Mesendoderm (in vitro differentiated cells): ENCODE results near the gene ART1.
A peak's percentile ranks its signal among the peaks of the same experiment; 100 is the strongest.

Experiments
- DNase-seq: peaks from one replicate; pipeline ENCODE4 v3.0.0; 2013
- H2AK5ac ChIP-seq: 2 replicates; pipeline ENCODE4 v1.6.1; 2013; ENCODE audit warnings: low read length, inconsistent platforms
- H2BK120ac ChIP-seq: 2 replicates; pipeline ENCODE4 v1.6.1; 2013; ENCODE audit warnings: low read depth, mild to moderate bottlenecking, low read length, moderate library complexity, mixed read lengths
- H2BK15ac ChIP-seq: replicated peaks from 2 replicates; pipeline ENCODE4 v1.6.1; 2013; ENCODE audit warnings: low read depth, mild to moderate bottlenecking, moderate library complexity
- H2BK5ac ChIP-seq: 2 replicates; pipeline ENCODE4 v1.6.1; 2013; ENCODE audit warnings: low read length, inconsistent platforms
- H3K18ac ChIP-seq: 2 replicates; pipeline ENCODE4 v1.6.1; 2013; ENCODE audit warnings: mild to moderate bottlenecking, low read length, mixed read lengths
- H3K23ac ChIP-seq: one replicate; pipeline ENCODE4 v1.6.1; 2013; ENCODE audit warnings: low read length
- H3K27ac ChIP-seq: 2 replicates; pipeline ENCODE4 v1.5.1; 2013; ENCODE audit warnings: low read depth, mild to moderate bottlenecking, inconsistent platforms, low read length, moderate library complexity
- H3K27me3 ChIP-seq: 2 replicates; pipeline ENCODE4 v1.6.1; 2013; ENCODE audit warnings: low read length, control low read depth, mild to moderate bottlenecking, inconsistent platforms; ENCODE audit not compliant: insufficient read depth, poor library complexity
- H3K36me3 ChIP-seq: 2 replicates; pipeline ENCODE4 v1.6.1; 2013; ENCODE audit warnings: low read length, inconsistent platforms; ENCODE audit not compliant: control insufficient read depth, insufficient read depth
- H3K4ac ChIP-seq: one replicate; pipeline ENCODE4 v1.6.1; 2013; ENCODE audit warnings: low read depth, mild to moderate bottlenecking, low read length, moderate library complexity
- H3K4me1 ChIP-seq: 2 replicates; pipeline ENCODE4 v1.6.1; 2013; ENCODE audit warnings: low read depth, low read length, inconsistent platforms; ENCODE audit not compliant: control insufficient read depth
- H3K4me2 ChIP-seq: 2 replicates; pipeline ENCODE4 v1.6.1; 2013; ENCODE audit warnings: low read length
- H3K4me3 ChIP-seq: 2 replicates; pipeline ENCODE4 v1.5.1; 2013; ENCODE audit warnings: mild to moderate bottlenecking, low read length
- H3K56ac ChIP-seq: one replicate; pipeline ENCODE4 v1.6.1; 2013; ENCODE audit warnings: low read length
- H3K79me1 ChIP-seq: 2 replicates; pipeline ENCODE4 v1.6.1; 2013; ENCODE audit warnings: low read length, inconsistent platforms
- H3K79me2 ChIP-seq: 2 replicates; pipeline ENCODE4 v1.6.1; 2013; ENCODE audit warnings: mild to moderate bottlenecking, low read length; ENCODE audit not compliant: control insufficient read depth, insufficient read depth
- H3K9ac ChIP-seq: 2 replicates; pipeline ENCODE4 v1.6.1; 2013; ENCODE audit warnings: low read length, inconsistent platforms
- H4K5ac ChIP-seq: one replicate; pipeline ENCODE4 v1.6.1; 2013; ENCODE audit warnings: low read length
- H4K8ac ChIP-seq: one replicate; pipeline ENCODE4 v1.6.1; 2013; ENCODE audit warnings: low read depth, mild to moderate bottlenecking, control low read depth, low read length, moderate library complexity
- WGBS: extraction: QIAGEN DNeasy Blood & Tissue Kit; methylation state at CpG from one replicate; pipeline ENCODE4 v1.1.7; 2013; ENCODE audit warnings: low lambda C conversion rate, missing lambda C conversion rate; ENCODE audit not compliant: insufficient coverage; ENCODE audit errors: extremely low coverage; 5-methylcytosine and 5-hydroxymethylcytosine counted together

ART1 gene

GRCh38 chr11:3609416-3610265 is 35.3 kb upstream of the ART1 start:
- Histone ChIP-seq H3K18ac (peak overlapping the region; percentile 43), H3K27ac (no peak overlapping the region), H3K23ac (no peak overlapping the region), H3K4me2 (no peak overlapping the region), H3K9ac (no peak overlapping the region), H2BK120ac (peak overlapping the region; percentile 13), H3K4me3 (no peak overlapping the region), H3K79me1 (no peaks in the 10 kb centered on the region), H4K5ac (no peak overlapping the region), H2BK5ac (no peak overlapping the region), H3K4me1 (peaks cover 6% of the 10 kb centered on the region), H3K56ac (peak overlapping the region; percentile 18), H4K8ac (no peak overlapping the region), H2AK5ac (peak overlapping the region; percentile 94), H3K79me2 (no peaks in the 10 kb centered on the region), H3K27me3 (no peaks in the 10 kb centered on the region), H2BK15ac (no peak overlapping the region), H3K36me3 (no peaks in the 10 kb centered on the region), H3K4ac (no peak overlapping the region)
- DNase-seq, result peak; percentile 68
- WGBS, result no CpG with 5 or more reads among the region's 7 CpGs

GRCh38 chr11:3610846-3611245 is 34.1 kb upstream of the ART1 start:
- no peak overlapping the region for H3K27ac ChIP-seq
- H3K9ac ChIP-seq, result no peak overlapping the region
- no peak overlapping the region for H2BK15ac ChIP-seq
- no peaks in the 10 kb centered on the region for H3K36me3 ChIP-seq
- no peak overlapping the region for H2AK5ac ChIP-seq
- no peak overlapping the region for H2BK5ac ChIP-seq
- H2BK120ac ChIP-seq, result no peak overlapping the region
- no peaks in the 10 kb centered on the region for H3K79me1 ChIP-seq
- H3K56ac ChIP-seq, result no peak overlapping the region
- H3K4me2 ChIP-seq, result no peak overlapping the region
- no peak overlapping the region for H3K23ac ChIP-seq
- H4K5ac ChIP-seq, result no peak overlapping the region
- H3K4ac ChIP-seq, result no peak overlapping the region
- no CpG with 5 or more reads among the region's 4 CpGs for WGBS
- no peak overlapping the region for H3K4me3 ChIP-seq
- H3K4me1 ChIP-seq, result peaks cover 11% of the 10 kb centered on the region
- no peaks in the 10 kb centered on the region for H3K27me3 ChIP-seq
- DNase-seq, result no peak
- H3K79me2 ChIP-seq, result no peaks in the 10 kb centered on the region
- H3K18ac ChIP-seq, result no peak overlapping the region
- H4K8ac ChIP-seq, result no peak overlapping the region

- Histone ChIP-seq H3K4ac (no peak overlapping the region), H3K27ac (no peak overlapping the region), H3K79me1 (no peaks in the 10 kb centered on the region), H3K4me1 (peaks cover 11% of the 10 kb centered on the region), H2BK15ac (no peak overlapping the region), H3K56ac (no peak overlapping the region), H4K8ac (no peak overlapping the region), H3K18ac (no peak overlapping the region), H3K4me2 (no peak overlapping the region), H3K27me3 (no peaks in the 10 kb centered on the region), H3K79me2 (no peaks in the 10 kb centered on the region), H3K4me3 (no peak overlapping the region), H3K9ac (no peak overlapping the region), H3K36me3 (no peaks in the 10 kb centered on the region), H4K5ac (no peak overlapping the region), H2BK5ac (no peak overlapping the region), H2BK120ac (no peak overlapping the region), H3K23ac (no peak overlapping the region), H2AK5ac (no peak overlapping the region)
- DNase-seq, result no peak
- no CpG with 5 or more reads among the region's 3 CpGs for whole genome bisulfite sequencing
These were observed 32.8 kb upstream of the ART1 start for GRCh38 chr11:3611976-3612678.

- no peak overlapping the region for H3K4me2 ChIP-seq
- no peaks in the 10 kb centered on the region for H3K79me1 ChIP-seq
- no peak overlapping the region for H3K23ac ChIP-seq
- no peak overlapping the region for H2BK120ac ChIP-seq
- no peak overlapping the region for H3K9ac ChIP-seq
- H3K36me3 ChIP-seq, result no peaks in the 10 kb centered on the region
- no peak overlapping the region for H3K18ac ChIP-seq
- no peak overlapping the region for H4K5ac ChIP-seq
- H3K79me2 ChIP-seq, result no peaks in the 10 kb centered on the region
- peak; percentile 66 for DNase-seq
- no peak overlapping the region for H3K4ac ChIP-seq
- no peak overlapping the region for H4K8ac ChIP-seq
- no peak overlapping the region for H3K4me3 ChIP-seq
- H3K27ac ChIP-seq, result no peak overlapping the region
- peaks cover 11% of the 10 kb centered on the region for H3K4me1 ChIP-seq
- H2BK15ac ChIP-seq, result no peak overlapping the region
- no CpG with 5 or more reads among the region's 10 CpGs for WGBS
- no peak overlapping the region for H2AK5ac ChIP-seq
- no peaks in the 10 kb centered on the region for H3K27me3 ChIP-seq
- peak overlapping the region; percentile 51 for H3K56ac ChIP-seq
- peak overlapping the region; percentile 54 for H2BK5ac ChIP-seq
These were observed 30.8 kb upstream of the ART1 start for GRCh38 chr11:3613998-3614741.

GRCh38 chr11:3614742-3615171 is 30.2 kb upstream of the ART1 start:
- H3K23ac ChIP-seq, result no peak overlapping the region
- no peak overlapping the region for H3K4me2 ChIP-seq
- no CpG with 5 or more reads among the region's 5 CpGs for WGBS

More at GRCh38 chr11:3614742-3615171, 30.2 kb upstream of the ART1 start:
- no peak overlapping the region for H3K18ac ChIP-seq
- H2BK5ac ChIP-seq, result peak overlapping the region; percentile 54
- H3K27me3 ChIP-seq, result no peaks in the 10 kb centered on the region
- H3K27ac ChIP-seq, result no peak overlapping the region
- no peak overlapping the region for H2AK5ac ChIP-seq
- peak; percentile 49 for DNase-seq
- H3K79me1 ChIP-seq, result no peaks in the 10 kb centered on the region
- no peak overlapping the region for H3K9ac ChIP-seq
- no peak overlapping the region for H3K4ac ChIP-seq
- H4K8ac ChIP-seq, result no peak overlapping the region
- no peak overlapping the region for H2BK120ac ChIP-seq
- H3K36me3 ChIP-seq, result no peaks in the 10 kb centered on the region
- H2BK15ac ChIP-seq, result no peak overlapping the region
- H3K79me2 ChIP-seq, result no peaks in the 10 kb centered on the region
- no peak overlapping the region for H3K4me3 ChIP-seq
- H3K56ac ChIP-seq, result peak overlapping the region; percentile 51
- H4K5ac ChIP-seq, result no peak overlapping the region
- H3K4me1 ChIP-seq, result peaks cover 11% of the 10 kb centered on the region
